Neural crest cell (in vitro differentiated cells): ENCODE data around the gene KRT14. TPM values are rescaled to one million over a fixed set of nuclear protein-coding genes. Genes with fewer than 3 reads are reported as not detected.
"Not testable (repeated sequence)": the region's sequence is repeated elsewhere in the genome, so short reads cannot be mapped to it uniquely, and the experiment has no call there.

ENCODE experiments used
- DNase-seq: peaks from one replicate; pipeline ENCODE4 v3.0.0; 2021; ENCODE audit warnings: low read depth, mixed read lengths, low spot score
- H3K27ac Mint-ChIP-seq: one replicate; pipeline ENCODE4 v1.8.0; 2021; ENCODE audit warnings: mild to moderate bottlenecking, mixed read lengths; ENCODE audit not compliant: unreplicated experiment
- H3K27me3 Mint-ChIP-seq: 2 replicates; pipeline ENCODE4 v1.8.0; 2021; ENCODE audit warnings: low read depth, mild to moderate bottlenecking, mixed read lengths
- H3K36me3 Mint-ChIP-seq: 2 replicates; pipeline ENCODE4 v1.8.0; 2021; ENCODE audit warnings: low read depth, mild to moderate bottlenecking, mixed read lengths
- H3K4me1 Mint-ChIP-seq: 2 replicates; pipeline ENCODE4 v1.8.0; 2021; ENCODE audit warnings: mixed read lengths
- H3K4me3 Mint-ChIP-seq: one replicate; pipeline ENCODE4 v1.8.0; 2021; ENCODE audit warnings: mild to moderate bottlenecking, mixed read lengths
- H3K9me3 Mint-ChIP-seq: 2 replicates; pipeline ENCODE4 v1.8.0; 2021; ENCODE audit warnings: mixed read lengths
- total RNA-seq: library from RNA; stranded (reverse); gene quantifications from 2 replicates; pipeline ENCODE4 v1.2.1, GENCODE V29; 2021
- TF ChIP-seq, protein P1 (sequence below): fragments of 200-600 bp; sonication (generic); conservative IDR thresholded peaks from 2 replicates; pipeline ENCODE4 v1.5.0; 2021; ENCODE audit warnings: antibody characterized with exemption, mild to moderate bottlenecking

Gene KRT14
- total RNA-seq, 1 donor from 2014 or later, result not detected

DNA sequence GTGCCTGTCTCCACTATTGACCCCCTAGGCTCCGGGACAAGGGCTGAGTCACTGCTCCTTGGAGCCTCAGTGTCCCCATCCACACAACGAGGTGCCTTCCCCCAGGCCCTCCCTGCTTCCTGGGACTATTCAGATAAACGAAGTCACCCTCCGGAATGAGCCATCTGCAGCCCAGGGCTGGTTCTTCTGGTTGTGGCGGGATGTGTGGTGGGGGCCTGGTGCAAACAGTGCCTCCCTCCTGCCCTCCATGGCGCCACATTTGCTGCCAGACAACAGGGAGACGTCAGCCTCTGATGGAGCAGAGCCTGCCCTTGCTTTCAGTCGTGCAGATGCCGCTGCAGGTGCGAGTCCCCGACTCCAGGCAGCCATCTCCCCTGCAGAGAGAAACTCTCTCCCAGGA is 31.0 kb upstream of the KRT14 start:
- Mint-ChIP-seq H3K4me1 (no peaks in the 10 kb centered on the region), H3K27me3 (no peaks in the 10 kb centered on the region), H3K36me3 (no peaks in the 10 kb centered on the region), H3K9me3 (no peaks in the 10 kb centered on the region), H3K4me3 (no peak overlapping the region), H3K27ac (no peak overlapping the region)
- no peak for DNase-seq
- TF ChIP-seq, protein P1, sequence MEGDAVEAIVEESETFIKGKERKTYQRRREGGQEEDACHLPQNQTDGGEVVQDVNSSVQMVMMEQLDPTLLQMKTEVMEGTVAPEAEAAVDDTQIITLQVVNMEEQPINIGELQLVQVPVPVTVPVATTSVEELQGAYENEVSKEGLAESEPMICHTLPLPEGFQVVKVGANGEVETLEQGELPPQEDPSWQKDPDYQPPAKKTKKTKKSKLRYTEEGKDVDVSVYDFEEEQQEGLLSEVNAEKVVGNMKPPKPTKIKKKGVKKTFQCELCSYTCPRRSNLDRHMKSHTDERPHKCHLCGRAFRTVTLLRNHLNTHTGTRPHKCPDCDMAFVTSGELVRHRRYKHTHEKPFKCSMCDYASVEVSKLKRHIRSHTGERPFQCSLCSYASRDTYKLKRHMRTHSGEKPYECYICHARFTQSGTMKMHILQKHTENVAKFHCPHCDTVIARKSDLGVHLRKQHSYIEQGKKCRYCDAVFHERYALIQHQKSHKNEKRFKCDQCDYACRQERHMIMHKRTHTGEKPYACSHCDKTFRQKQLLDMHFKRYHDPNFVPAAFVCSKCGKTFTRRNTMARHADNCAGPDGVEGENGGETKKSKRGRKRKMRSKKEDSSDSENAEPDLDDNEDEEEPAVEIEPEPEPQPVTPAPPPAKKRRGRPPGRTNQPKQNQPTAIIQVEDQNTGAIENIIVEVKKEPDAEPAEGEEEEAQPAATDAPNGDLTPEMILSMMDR, result no peak

DNA sequence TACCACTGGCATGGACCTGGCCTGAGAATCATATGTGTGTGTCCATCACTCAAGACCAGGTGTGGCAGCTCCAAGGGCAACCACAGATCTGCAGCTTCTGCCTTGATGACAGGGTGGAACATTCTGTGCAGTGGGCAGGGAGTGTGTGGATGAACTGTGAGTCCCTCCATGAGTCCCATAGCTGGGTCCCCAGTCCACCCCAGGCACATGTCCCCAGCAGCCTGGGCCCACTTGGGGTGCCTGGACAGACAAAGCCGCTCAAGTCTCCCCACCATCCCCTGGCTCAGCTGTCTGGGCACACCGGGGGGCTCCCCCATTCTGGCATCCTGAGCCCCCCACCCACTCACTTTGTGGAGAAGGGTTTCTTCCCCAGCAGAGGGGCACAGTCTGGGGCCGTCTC is 30.4 kb upstream of the KRT14 start:
- TF ChIP-seq, protein P1, result no peak
- no peaks in the 10 kb centered on the region for H3K4me1 Mint-ChIP-seq
- no peak overlapping the region for H3K27ac Mint-ChIP-seq
- no peak for DNase-seq
- H3K9me3 Mint-ChIP-seq, result no peaks in the 10 kb centered on the region
- no peak overlapping the region for H3K4me3 Mint-ChIP-seq
- H3K27me3 Mint-ChIP-seq, result no peaks in the 10 kb centered on the region
- H3K36me3 Mint-ChIP-seq, result no peaks in the 10 kb centered on the region

GRCh38 chr17:41616486-41616885 is 29.8 kb upstream of the KRT14 start:
- DNase-seq, H3K4me3 Mint-ChIP-seq, H3K27ac Mint-ChIP-seq: not testable (repeated sequence)

GRCh38 chr17:41615454-41615853 is 28.8 kb upstream of the KRT14 start:
- no peak overlapping the region for H3K4me3 Mint-ChIP-seq
- no peak for DNase-seq

More at GRCh38 chr17:41616486-41616885, 29.8 kb upstream of the KRT14 start:
- not testable (repeated sequence) for H3K9me3 Mint-ChIP-seq, H3K36me3 Mint-ChIP-seq, H3K27me3 Mint-ChIP-seq, H3K4me1 Mint-ChIP-seq

GRCh38 chr17:41614767-41615166 is 28.1 kb upstream of the KRT14 start:
- not testable (repeated sequence) for H3K27me3 Mint-ChIP-seq

More at GRCh38 chr17:41615454-41615853, 28.8 kb upstream of the KRT14 start:
- H3K4me1 Mint-ChIP-seq, result no peaks in the 10 kb centered on the region
- no peak overlapping the region for H3K27ac Mint-ChIP-seq
- TF ChIP-seq, protein P1, result no peak
- H3K27me3 Mint-ChIP-seq, result no peaks in the 10 kb centered on the region
- no peaks in the 10 kb centered on the region for H3K9me3 Mint-ChIP-seq
- H3K36me3 Mint-ChIP-seq, result no peaks in the 10 kb centered on the region

GRCh38 chr17:41614098-41614497 is 27.4 kb upstream of the KRT14 start:
- Mint-ChIP-seq H3K27me3 (peaks cover 10% of the 10 kb centered on the region), H3K27ac (no peak overlapping the region), H3K36me3 (no peaks in the 10 kb centered on the region), H3K9me3 (no peaks in the 10 kb centered on the region), H3K4me3 (no peak overlapping the region), H3K4me1 (peaks cover 4% of the 10 kb centered on the region)
- TF ChIP-seq, protein P1, result no peak
- DNase-seq, result no peak

More at GRCh38 chr17:41614767-41615166, 28.1 kb upstream of the KRT14 start:
- not testable (repeated sequence) for H3K4me1 Mint-ChIP-seq, H3K27ac Mint-ChIP-seq, H3K4me3 Mint-ChIP-seq, H3K36me3 Mint-ChIP-seq, H3K9me3 Mint-ChIP-seq, DNase-seq
